KMS-11 (cell line): ENCODE measurements around the gene ABTB2.

ENCODE experiments used
- H2AFZ ChIP-seq: fragments of 200-600 bp; sonication (generic); 2 replicates; pipeline ENCODE4 v1.6.1; 2016; ENCODE audit warnings: antibody characterized with exemption, mixed run types, low read depth
- H3K27ac ChIP-seq: fragments of 200-600 bp; sonication (generic); 2 replicates; pipeline ENCODE4 v1.6.1; 2016; ENCODE audit warnings: mild to moderate bottlenecking, mixed run types
- H3K27me3 ChIP-seq: fragments of 200-600 bp; sonication (generic); 2 replicates; pipeline ENCODE4 v1.6.1; 2017; ENCODE audit warnings: mild to moderate bottlenecking, low read depth, mixed run types, moderate library complexity; ENCODE audit not compliant: insufficient read depth
- H3K36me3 ChIP-seq: fragments of 200-600 bp; sonication (generic); 2 replicates; pipeline ENCODE4 v1.6.1; 2017; ENCODE audit warnings: mild to moderate bottlenecking, mixed run types; ENCODE audit not compliant: insufficient read depth
- H3K4me1 ChIP-seq: fragments of 200-600 bp; sonication (generic); 2 replicates; pipeline ENCODE4 v1.6.1; 2016; ENCODE audit warnings: mild to moderate bottlenecking, low read depth, mixed run types; ENCODE audit not compliant: poor library complexity, severe bottlenecking
- H3K4me2 ChIP-seq: fragments of 200-600 bp; sonication (generic); 2 replicates; pipeline ENCODE4 v1.7.0; 2016; ENCODE audit warnings: mild to moderate bottlenecking, mixed run types
- H3K4me3 ChIP-seq: fragments of 200-600 bp; sonication (generic); IDR thresholded peaks from 2 replicates; pipeline ENCODE4 v1.6.1; 2017; ENCODE audit warnings: low read depth, low read length, mixed read lengths; ENCODE audit not compliant: insufficient read depth
- H3K79me2 ChIP-seq: fragments of 200-600 bp; sonication (generic); 2 replicates; pipeline ENCODE4 v1.6.1; 2016; ENCODE audit warnings: low read depth, mixed run types; ENCODE audit not compliant: insufficient read depth
- H3K9ac ChIP-seq: fragments of 200-600 bp; sonication (generic); 2 replicates; pipeline ENCODE4 v1.6.1; 2016; ENCODE audit warnings: mild to moderate bottlenecking, mixed run types
- H4K20me1 ChIP-seq: fragments of 200-600 bp; sonication (generic); 2 replicates; pipeline ENCODE4 v1.6.1; 2016; ENCODE audit warnings: mild to moderate bottlenecking, mixed run types; ENCODE audit not compliant: insufficient read depth
- CTCF ChIP-seq: fragments of 200-600 bp; sonication (generic); conservative IDR thresholded peaks from 2 replicates; pipeline ENCODE4 v1.6.1; 2017; ENCODE audit warnings: low read depth, mild to moderate bottlenecking, antibody characterized with exemption, low read length, moderate library complexity, mixed read lengths

ABTB2 gene

GRCh38 chr11:34162856-34163255, 195.0 kb downstream of the ABTB2 start:
- Histone ChIP-seq H3K4me1 (no peaks in the 10 kb centered on the region), H3K4me3 (no peak overlapping the region), H3K27ac (no peak overlapping the region), H3K36me3 (no peaks in the 10 kb centered on the region), H3K79me2 (no peaks in the 10 kb centered on the region), H3K9ac (no peak overlapping the region), H2AFZ (no peak overlapping the region), H3K27me3 (no peaks in the 10 kb centered on the region), H3K4me2 (no peak overlapping the region), H4K20me1 (no peaks in the 10 kb centered on the region)
- TF ChIP-seq CTCF, result no peak

- Histone ChIP-seq H3K27ac (no peak overlapping the region), H3K4me2 (no peak overlapping the region), H3K9ac (no peak overlapping the region), H3K4me1 (no peaks in the 10 kb centered on the region), H3K4me3 (no peak overlapping the region), H3K36me3 (no peaks in the 10 kb centered on the region), H4K20me1 (no peaks in the 10 kb centered on the region), H3K79me2 (no peaks in the 10 kb centered on the region), H3K27me3 (no peaks in the 10 kb centered on the region), H2AFZ (no peak overlapping the region)
- TF ChIP-seq CTCF, result no peak
Observed at GRCh38 chr11:34162493-34162820, 195.4 kb downstream of the ABTB2 start.

- Histone ChIP-seq H3K79me2 (no peaks in the 10 kb centered on the region), H3K4me3 (no peak overlapping the region), H3K27me3 (no peaks in the 10 kb centered on the region), H4K20me1 (no peaks in the 10 kb centered on the region), H3K27ac (no peak overlapping the region), H3K36me3 (no peaks in the 10 kb centered on the region), H2AFZ (no peak overlapping the region), H3K9ac (no peak overlapping the region), H3K4me2 (no peak overlapping the region), H3K4me1 (no peaks in the 10 kb centered on the region)
- no peak for TF ChIP-seq CTCF
Observed at GRCh38 chr11:34161812-34162492, 195.9 kb downstream of the ABTB2 start.

DNA sequence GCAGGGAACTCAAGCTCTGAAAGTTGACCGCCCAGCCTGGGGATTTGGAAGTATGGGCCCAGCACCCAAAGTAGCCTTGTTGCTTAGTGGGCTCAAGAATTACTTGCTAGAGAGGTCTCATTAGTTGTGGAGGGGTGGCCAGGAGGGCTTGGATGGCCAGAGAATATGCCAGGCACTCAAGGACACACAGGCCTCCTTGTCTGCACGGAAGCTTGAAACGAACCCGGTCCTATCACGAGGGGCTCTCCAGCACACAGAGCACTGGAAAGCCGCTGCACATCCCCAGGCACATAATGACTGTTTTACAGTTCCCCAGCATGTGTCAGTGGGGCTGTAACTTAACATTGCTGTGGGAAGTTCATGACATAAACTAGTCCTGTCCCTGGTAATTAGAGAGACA, 196.4 kb downstream of the ABTB2 start:
- H4K20me1 ChIP-seq, result no peaks in the 10 kb centered on the region
- no peaks in the 10 kb centered on the region for H3K27me3 ChIP-seq
- H3K4me3 ChIP-seq, result no peak overlapping the region
- no peak overlapping the region for H3K4me2 ChIP-seq
- H3K9ac ChIP-seq, result no peak overlapping the region
- H3K36me3 ChIP-seq, result no peaks in the 10 kb centered on the region
- no peak for TF ChIP-seq CTCF
- no peak overlapping the region for H3K27ac ChIP-seq
- no peak overlapping the region for H2AFZ ChIP-seq
- no peaks in the 10 kb centered on the region for H3K79me2 ChIP-seq
- no peaks in the 10 kb centered on the region for H3K4me1 ChIP-seq

- Histone ChIP-seq H3K4me2 (no peak overlapping the region), H3K9ac (no peak overlapping the region), H3K79me2 (no peaks in the 10 kb centered on the region), H3K4me1 (no peaks in the 10 kb centered on the region), H3K4me3 (no peak overlapping the region), H3K27me3 (no peaks in the 10 kb centered on the region), H4K20me1 (no peaks in the 10 kb centered on the region), H3K27ac (no peak overlapping the region), H2AFZ (no peak overlapping the region), H3K36me3 (no peaks in the 10 kb centered on the region)
- TF ChIP-seq CTCF, result no peak
Observed at GRCh38 chr11:34160791-34161190, 197.0 kb downstream of the ABTB2 start.
